ENCODE measurements around the gene ZNF536. TPM values are rescaled to one million over a fixed set of nuclear protein-coding genes. Genes with fewer than 3 reads are reported as not detected.

ZNF536 gene
- total RNA-seq, 2 donors from 2014 or later = not detected

- Mint-ChIP-seq H3K36me3 (no peaks in the 10 kb centered on the region), H3K27ac (no peak overlapping the region), H3K9me3 (no peaks in the 10 kb centered on the region)
- ATAC-seq (no peak), DNase-seq (ENCODE audit: low spot score in 2 of 2) (no peak)
These were observed 222.0 kb downstream of the ZNF536 start for GRCh38 chr19:30593975-30594745.

GRCh38 chr19:30596268-30596667 is 224.1 kb downstream of the ZNF536 start:
- Mint-ChIP-seq H3K36me3 (no peaks in the 10 kb centered on the region), H3K9me3 (no peaks in the 10 kb centered on the region), H3K27ac (no peak overlapping the region)
- DNase-seq (ENCODE audit: low spot score in 2 of 2) = no peak
- ATAC-seq = no peak

- no peaks in the 10 kb centered on the region for H3K36me3 Mint-ChIP-seq
- H3K9me3 Mint-ChIP-seq = no peaks in the 10 kb centered on the region
These were observed 224.7 kb downstream of the ZNF536 start for GRCh38 chr19:30596813-30597399.

GRCh38 chr19:30598688-30599087 is 226.5 kb downstream of the ZNF536 start:
- H3K27ac Mint-ChIP-seq = no peak overlapping the region
- no peak for ATAC-seq

More at GRCh38 chr19:30596813-30597399, 224.7 kb downstream of the ZNF536 start:
- H3K27ac Mint-ChIP-seq = no peak overlapping the region
- no peak for ATAC-seq
- no peak for DNase-seq (ENCODE audit: low spot score in 2 of 2)

GRCh38 chr19:30602661-30603350 is 230.6 kb downstream of the ZNF536 start:
- DNase-seq (ENCODE audit: low spot score in 2 of 2) = no peak
- H3K9me3 Mint-ChIP-seq = no peaks in the 10 kb centered on the region
- no peak for ATAC-seq
- H3K36me3 Mint-ChIP-seq = no peaks in the 10 kb centered on the region
- H3K27ac Mint-ChIP-seq = no peak overlapping the region

More at GRCh38 chr19:30598688-30599087, 226.5 kb downstream of the ZNF536 start:
- Mint-ChIP-seq H3K9me3 (no peaks in the 10 kb centered on the region), H3K36me3 (no peaks in the 10 kb centered on the region)
- no peak for DNase-seq (ENCODE audit: low spot score in 2 of 2)

- H3K36me3 Mint-ChIP-seq = no peaks in the 10 kb centered on the region
- DNase-seq (ENCODE audit: low spot score in 2 of 2) = no peak
- ATAC-seq = no peak
- H3K9me3 Mint-ChIP-seq = peaks cover 0 to under 1% of the 10 kb centered on the region in 2 donors
- no peak overlapping the region for H3K27ac Mint-ChIP-seq
These were observed 232.5 kb downstream of the ZNF536 start for GRCh38 chr19:30604657-30605056.

GRCh38 chr19:30605333-30605732 is 233.1 kb downstream of the ZNF536 start:
- DNase-seq (ENCODE audit: low spot score in 2 of 2) (no peak), ATAC-seq (no peak)
- Mint-ChIP-seq H3K27ac (no peak overlapping the region), H3K36me3 (no peaks in the 10 kb centered on the region), H3K9me3 (peaks cover 0 to 5% of the 10 kb centered on the region in 2 donors)

GRCh38 chr19:30606114-30607050 is 234.2 kb downstream of the ZNF536 start:
- no peak for DNase-seq (ENCODE audit: low spot score in 2 of 2)
- Mint-ChIP-seq H3K9me3 (peaks cover 0 to 9% of the 10 kb centered on the region in 2 donors), H3K36me3 (no peaks in the 10 kb centered on the region), H3K27ac (no peak overlapping the region)
- ATAC-seq = no peak
